Colonic mucosa (tissue), 4 donors: ENCODE results near the gene SVOP. TPM values are rescaled to one million over a fixed set of nuclear protein-coding genes. Genes with fewer than 3 reads are reported as not detected.

Experiments
- DNase-seq: peaks from one replicate; pipeline ENCODE4 v3.0.0-alpha.2; 2020
- H3K27ac ChIP-seq: fragments of 200-600 bp; one replicate; pipeline ENCODE4 v1.8.0; 2021
- H3K27me3 ChIP-seq: fragments of 200-600 bp; one replicate; pipeline ENCODE4 v1.8.0; 2021
- H3K36me3 ChIP-seq: fragments of 200-600 bp; one replicate; pipeline ENCODE4 v1.8.0; 2021
- H3K4me1 ChIP-seq: fragments of 200-600 bp; one replicate; pipeline ENCODE4 v1.8.0; 2021; ENCODE audit warnings: mild to moderate bottlenecking
- H3K4me3 ChIP-seq: fragments of 200-600 bp; one replicate; pipeline ENCODE4 v1.8.0; 2021
- H3K9ac ChIP-seq, 2 donors: one replicate each; pipeline ENCODE4 v1.7.0; 2013; ENCODE audit warnings: control low read depth in 2 of 2, low read depth in 2 of 2, low read length in 2 of 2
- H3K9me3 ChIP-seq: fragments of 200-600 bp; one replicate; pipeline ENCODE4 v1.8.0; 2021
- CTCF ChIP-seq: fragments of 200-600 bp; IDR thresholded peaks from one replicate; pipeline ENCODE4 v1.8.0; 2022; ENCODE audit warnings: antibody characterized with exemption, mild to moderate bottlenecking
- intact Hi-C: fragments of 100-400 bp; cut with DNase I; formaldehyde crosslinking; loops from one replicate; pipeline ENCODE4 v1.14.1; 2022
- total RNA-seq, 2 donors: library from RNA; stranded (reverse); fragmentation: NEBNext Ultra II Directional in 1 of 2; extraction: Animal tissue kit (Norgen Biotek cat#: 25700) in 1 of 2; gene quantifications; one replicate each; pipeline ENCODE4 v1.2.1, GENCODE V29; 2021
- donor health status: healthy.
- donor health status: DM: no; HTN: no; CAD: no.
- donor health status: DM: no; HTN: no; CAD: no.

The SVOP gene
- total RNA-seq, 2 donors from 2014 or later, result 0.15 to 0.50 TPM

GRCh38 chr12:108907839-108908351 lies 113.0 kb downstream of the SVOP start:
- DNase-seq, result no peak
- intact Hi-C loops, result no loop called here
- no peak overlapping the region for H3K9ac ChIP-seq
- no peaks in the 10 kb centered on the region for H3K36me3 ChIP-seq
- H3K27me3 ChIP-seq, result no peaks in the 10 kb centered on the region
- H3K4me1 ChIP-seq, result no peaks in the 10 kb centered on the region
- H3K4me3 ChIP-seq, result no peak overlapping the region
- no peak overlapping the region for H3K27ac ChIP-seq
- H3K9me3 ChIP-seq, result no peaks in the 10 kb centered on the region
- TF ChIP-seq CTCF, result no peak

GRCh38 chr12:108906971-108907370 lies 113.9 kb downstream of the SVOP start:
- no peaks in the 10 kb centered on the region for H3K9me3 ChIP-seq
- no peak overlapping the region for H3K4me3 ChIP-seq
- H3K27me3 ChIP-seq, result no peaks in the 10 kb centered on the region
- intact Hi-C loops, result no loop called here
- H3K36me3 ChIP-seq, result no peaks in the 10 kb centered on the region
- H3K9ac ChIP-seq, result no peak overlapping the region
- H3K4me1 ChIP-seq, result no peaks in the 10 kb centered on the region
- TF ChIP-seq CTCF, result no peak
- H3K27ac ChIP-seq, result no peak overlapping the region
- no peak for DNase-seq

- intact Hi-C loops, result no loop called here
- DNase-seq, result no peak
- no peaks in the 10 kb centered on the region for H3K9me3 ChIP-seq
Observed at GRCh38 chr12:108905725-108906124, 115.1 kb downstream of the SVOP start.

GRCh38 chr12:108899145-108899544 lies 121.7 kb downstream of the SVOP start:
- H3K36me3 ChIP-seq, result no peaks in the 10 kb centered on the region
- DNase-seq, result no peak
- no peaks in the 10 kb centered on the region for H3K27me3 ChIP-seq
- H3K9ac ChIP-seq, result no peak overlapping the region
- no peak overlapping the region for H3K4me3 ChIP-seq
- intact Hi-C loops, result no loop called here
- no peaks in the 10 kb centered on the region for H3K9me3 ChIP-seq
- H3K27ac ChIP-seq, result no peak overlapping the region
- no peak for TF ChIP-seq CTCF
- no peaks in the 10 kb centered on the region for H3K4me1 ChIP-seq

More at GRCh38 chr12:108905725-108906124, 115.1 kb downstream of the SVOP start:
- Histone ChIP-seq H3K27ac (no peak overlapping the region), H3K9ac (no peak overlapping the region), H3K27me3 (no peaks in the 10 kb centered on the region), H3K4me1 (no peaks in the 10 kb centered on the region), H3K4me3 (no peak overlapping the region), H3K36me3 (no peaks in the 10 kb centered on the region)
- TF ChIP-seq CTCF, result no peak

GRCh38 chr12:108896817-108897216 lies 124.1 kb downstream of the SVOP start:
- no peak for TF ChIP-seq CTCF
- no peak for DNase-seq
- no peak overlapping the region for H3K9ac ChIP-seq

More at GRCh38 chr12:108896817-108897216, 124.1 kb downstream of the SVOP start:
- H3K36me3 ChIP-seq, result no peaks in the 10 kb centered on the region
- H3K4me3 ChIP-seq, result no peak overlapping the region
- intact Hi-C loops, result no loop called here
- H3K9me3 ChIP-seq, result no peaks in the 10 kb centered on the region
- H3K4me1 ChIP-seq, result no peaks in the 10 kb centered on the region
- H3K27ac ChIP-seq, result no peak overlapping the region
- H3K27me3 ChIP-seq, result no peaks in the 10 kb centered on the region
